AG09309 (cell line): ENCODE data around the gene RAD51B.

Experiments
- DNase-seq: peaks from one replicate; pipeline ENCODE4 v3.0.0-alpha.2; 2010; ENCODE audit warnings: low read depth
- H3K4me3 ChIP-seq: 2 replicates; pipeline ENCODE4 v1.5.1; 2011; ENCODE audit warnings: mild to moderate bottlenecking, low read depth, low read length, moderate library complexity; ENCODE audit not compliant: control insufficient read depth
- TF ChIP-seq, protein P1 (sequence below): IDR thresholded peaks from 2 replicates; pipeline ENCODE4 v1.5.1; 2011; ENCODE audit warnings: mild to moderate bottlenecking, low read depth, low read length, inconsistent platforms; ENCODE audit not compliant: insufficient read depth, control insufficient read depth; ENCODE audit errors: missing control alignments

RAD51B gene

GRCh38 chr14:68154275-68154674, 334.7 kb downstream of the RAD51B start:
- TF ChIP-seq, protein P1, sequence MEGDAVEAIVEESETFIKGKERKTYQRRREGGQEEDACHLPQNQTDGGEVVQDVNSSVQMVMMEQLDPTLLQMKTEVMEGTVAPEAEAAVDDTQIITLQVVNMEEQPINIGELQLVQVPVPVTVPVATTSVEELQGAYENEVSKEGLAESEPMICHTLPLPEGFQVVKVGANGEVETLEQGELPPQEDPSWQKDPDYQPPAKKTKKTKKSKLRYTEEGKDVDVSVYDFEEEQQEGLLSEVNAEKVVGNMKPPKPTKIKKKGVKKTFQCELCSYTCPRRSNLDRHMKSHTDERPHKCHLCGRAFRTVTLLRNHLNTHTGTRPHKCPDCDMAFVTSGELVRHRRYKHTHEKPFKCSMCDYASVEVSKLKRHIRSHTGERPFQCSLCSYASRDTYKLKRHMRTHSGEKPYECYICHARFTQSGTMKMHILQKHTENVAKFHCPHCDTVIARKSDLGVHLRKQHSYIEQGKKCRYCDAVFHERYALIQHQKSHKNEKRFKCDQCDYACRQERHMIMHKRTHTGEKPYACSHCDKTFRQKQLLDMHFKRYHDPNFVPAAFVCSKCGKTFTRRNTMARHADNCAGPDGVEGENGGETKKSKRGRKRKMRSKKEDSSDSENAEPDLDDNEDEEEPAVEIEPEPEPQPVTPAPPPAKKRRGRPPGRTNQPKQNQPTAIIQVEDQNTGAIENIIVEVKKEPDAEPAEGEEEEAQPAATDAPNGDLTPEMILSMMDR: no peak
- DNase-seq: no peak
- H3K4me3 ChIP-seq: no peak overlapping the region

GRCh38 chr14:68157971-68158371, 338.4 kb downstream of the RAD51B start:
- no peak overlapping the region for H3K4me3 ChIP-seq
- DNase-seq: peak; percentile 63
- TF ChIP-seq, protein P1: no peak

DNA sequence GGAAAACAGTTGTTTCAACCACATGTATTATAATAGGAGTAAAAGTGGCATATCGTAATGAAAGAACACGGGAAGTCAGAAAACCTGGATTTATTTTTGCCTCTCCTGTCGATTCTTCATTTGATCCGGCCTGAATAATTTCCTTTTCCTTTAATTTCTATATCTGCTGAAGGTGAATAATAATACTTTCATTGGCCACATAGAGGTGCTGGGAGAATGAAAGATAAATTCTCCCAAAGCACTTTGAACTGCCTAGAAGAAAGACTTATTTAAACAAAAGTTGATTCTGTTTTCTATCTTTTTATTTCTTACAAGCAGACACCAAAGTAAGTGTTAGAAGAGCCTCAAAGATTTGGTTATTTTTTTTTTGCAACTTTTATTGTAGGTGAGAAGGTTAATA, 339.1 kb downstream of the RAD51B start:
- TF ChIP-seq, protein P1: no peak
- no peak overlapping the region for H3K4me3 ChIP-seq
- DNase-seq: no peak

DNA sequence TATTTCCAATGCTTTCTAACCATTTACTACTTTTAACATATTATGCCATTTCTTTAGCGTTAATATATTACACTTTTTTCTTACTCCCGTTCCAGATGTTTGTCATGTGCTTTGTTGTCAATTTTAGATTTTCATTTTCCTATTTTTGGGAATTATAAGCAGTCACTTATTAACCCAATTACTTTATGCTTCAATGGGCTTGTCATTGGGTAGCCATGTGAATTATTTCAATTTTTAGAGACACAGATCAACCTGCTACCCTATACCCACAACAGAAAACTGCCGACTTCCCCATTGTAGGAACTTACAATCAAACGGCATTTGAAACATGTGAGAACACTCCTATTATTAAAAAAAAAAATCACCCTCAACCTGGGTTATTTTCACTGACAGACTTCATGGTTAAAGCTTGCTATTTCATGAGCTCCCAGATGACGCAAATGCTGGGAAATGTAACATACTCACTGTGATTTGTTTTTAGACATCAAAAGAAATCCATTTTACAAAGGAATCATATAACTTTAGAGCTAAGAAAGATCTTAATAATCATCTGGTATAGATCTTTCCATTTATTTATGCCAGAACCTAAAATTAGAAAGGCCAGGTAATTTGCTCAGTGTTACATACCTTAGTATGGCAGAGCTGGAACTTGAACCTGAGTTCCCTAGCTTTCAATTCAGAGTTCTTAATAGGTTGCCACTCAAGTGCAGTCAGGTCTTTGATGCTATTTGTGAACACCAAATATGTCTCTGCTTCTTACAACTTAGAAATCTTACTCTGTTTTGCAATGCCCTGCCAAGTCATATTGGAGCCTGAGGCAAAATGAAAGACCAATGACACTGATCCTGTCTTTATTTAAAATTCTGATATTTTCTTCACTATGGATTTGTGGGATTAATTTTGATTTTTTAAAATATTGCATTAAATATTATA, 340.4 kb downstream of the RAD51B start:
- TF ChIP-seq, protein P1: no peak
- H3K4me3 ChIP-seq: no peak overlapping the region
- no peak for DNase-seq

GRCh38 chr14:68160779-68161546, 341.4 kb downstream of the RAD51B start:
- H3K4me3 ChIP-seq: no peak overlapping the region
- TF ChIP-seq, protein P1: no peak
- no peak for DNase-seq

GRCh38 chr14:68162887-68163286, 343.3 kb downstream of the RAD51B start:
- H3K4me3 ChIP-seq: no peak overlapping the region
- TF ChIP-seq, protein P1: no peak
- DNase-seq: no peak
